T-cell (primary cell): ENCODE results near the gene ZNF362. TPM values are rescaled to one million over a fixed set of nuclear protein-coding genes. Genes with fewer than 3 reads are reported as not detected.

ENCODE experiments used
- ATAC-seq, 4 experiments: fragments of 200-7000 bp in 3 of 4; fragments of 150-1000 bp in 1 of 4; cut with Tn5 transposase; replicated peaks in 1 of 4; 1 replicate in 3 of 4; 2 replicates in 1 of 4; pipeline ENCODE4 v1.10.0; 2021; ENCODE audit warnings: moderate library complexity in 3 of 4, mild to moderate bottlenecking in 2 of 4, moderate number of reproducible peaks in 1 of 4
- CTCF ChIA-PET, 2 donors: fragments of 300-600 bp; sonication (Branson Sonifier 250); formaldehyde crosslinking; loops; one replicate each; lab custom pipeline; 2022; ENCODE audit warnings: antibody characterized with exemption in 2 of 2; lab: Charles Lee
- POLR2A ChIA-PET, 2 donors: fragments of 300-600 bp; sonication (Branson Sonifier 250); formaldehyde crosslinking; loops; one replicate each; lab custom pipeline; 2022; ENCODE audit warnings: antibody characterized with exemption in 2 of 2; lab: Charles Lee
- DNase-seq, 35 experiments: peaks; one replicate each; pipeline versions ENCODE4 v3.0.0 to v3.0.0-alpha.2; 2013 to 2023
- H3K27ac ChIP-seq: one replicate; pipeline ENCODE4 v1.5.1; 2013; ENCODE audit warnings: low read length
- H3K27me3 ChIP-seq, 2 experiments: replicated peaks in 1 of 2; 1 replicate in 1 of 2; 2 replicates in 1 of 2; pipeline versions ENCODE4 v1.6.1 to v1.7.0; 2013; ENCODE audit warnings: low read length in 1 of 2, mixed read lengths in 1 of 2; ENCODE audit not compliant: control insufficient read depth in 2 of 2, insufficient read depth in 2 of 2; ENCODE audit errors: extremely low read depth in 1 of 2
- H3K36me3 ChIP-seq, 2 donors: 1 replicate in 1 of 2; 2 replicates in 1 of 2; pipeline versions ENCODE4 v1.6.1 to v1.7.0; 2013; ENCODE audit warnings: low read length in 1 of 2; ENCODE audit not compliant: control insufficient read depth in 2 of 2, insufficient read depth in 1 of 2; ENCODE audit errors: extremely low read depth in 1 of 2
- H3K4me1 ChIP-seq, 2 experiments: 1 replicate in 1 of 2; 2 replicates in 1 of 2; pipeline versions ENCODE4 v1.6.1 to v1.7.0; 2013; ENCODE audit warnings: low read length in 2 of 2, mixed read lengths in 1 of 2; ENCODE audit not compliant: insufficient read depth in 2 of 2, control insufficient read depth in 1 of 2; ENCODE audit errors: extremely low read depth in 1 of 2
- H3K4me3 ChIP-seq, 2 donors: 1 replicate in 1 of 2; 2 replicates in 1 of 2; pipeline versions ENCODE4 v1.5.1 to v1.7.0; 2013; ENCODE audit warnings: mild to moderate bottlenecking in 2 of 2, low read length in 1 of 2, moderate library complexity in 1 of 2; ENCODE audit not compliant: control insufficient read depth in 1 of 2; ENCODE audit errors: extremely low read depth in 1 of 2
- H3K9me3 ChIP-seq: 2 replicates; pipeline ENCODE4 v1.7.0; 2013
- H3K27ac Mint-ChIP-seq, 2 donors: one replicate each; pipeline ENCODE4 v1.8.0; 2020 to 2021; ENCODE audit warnings: mild to moderate bottlenecking in 2 of 2, mixed read lengths in 2 of 2
- H3K27me3 Mint-ChIP-seq, 2 donors: one replicate each; pipeline ENCODE4 v1.8.0; 2021 to 2022; ENCODE audit warnings: mixed read lengths in 2 of 2
- H3K36me3 Mint-ChIP-seq: one replicate; pipeline ENCODE4 v1.8.0; 2021; ENCODE audit warnings: mixed read lengths
- H3K4me1 Mint-ChIP-seq, 3 donors: one replicate each; pipeline ENCODE4 v1.8.0; 2020 to 2022; ENCODE audit warnings: mixed read lengths in 3 of 3, mild to moderate bottlenecking in 1 of 3
- H3K4me3 Mint-ChIP-seq, 3 donors: one replicate each; pipeline ENCODE4 v1.8.0; 2020 to 2022; ENCODE audit warnings: mild to moderate bottlenecking in 3 of 3, mixed read lengths in 3 of 3, moderate library complexity in 3 of 3
- H3K9me3 Mint-ChIP-seq, 3 donors: one replicate each; pipeline ENCODE4 v1.8.0; 2020 to 2022; ENCODE audit warnings: mixed read lengths in 3 of 3
- WGBS: methylation state at CpG from one replicate; pipeline ENCODE4 v1.1.5; 2013; ENCODE audit warnings: missing lambda C conversion rate; ENCODE audit not compliant: insufficient coverage; 5-methylcytosine and 5-hydroxymethylcytosine counted together
- total RNA-seq, 35 experiments: library from RNA in 6 of 35; stranded (reverse) in 6 of 35; fragments of 120-200 nt in 1 of 35; gene quantifications; one replicate each; pipeline versions ENCODE4 v1.2.1 to v1.2.4 and lab custom pipeline; 2013 to 2026

Gene ZNF362
- total RNA-seq, 5 donors from 2014 or later (not counting 1 experiment from before 2014, with no cell fraction given): 22.9 to 31.4 (median 24.5) TPM

GRCh38 chr1:33281554-33282303 lies 25.4 kb downstream of the ZNF362 start:
- no peak overlapping the region for H3K27ac ChIP-seq
- no peaks in the 10 kb centered on the region for H3K9me3 ChIP-seq
- no peak overlapping the region for H3K4me3 ChIP-seq
- ChIA-PET POLR2A (no interaction called here), CTCF (interaction anchor here in 1 of 2 donors (0.6 kb wide), 1 partner anchor 17 kb away, joined by 7 read pairs; no protein-coding TSS in a partner anchor)
- Mint-ChIP-seq H3K9me3 (no peaks in the 10 kb centered on the region), H3K4me1 (no peaks in the 10 kb centered on the region), H3K4me3 (no peak overlapping the region), H3K36me3 (peaks cover 45% of the 10 kb centered on the region), H3K27me3 (no peaks in the 10 kb centered on the region), H3K27ac (no peak overlapping the region)
- DNase-seq (peak in 1 of 35 experiments; percentile 11), ATAC-seq (no peak)
- H3K36me3 ChIP-seq: peaks cover 13 to 57% of the 10 kb centered on the region in 2 donors
- WGBS: 95% methylated on average over 14 of the region's 17 CpGs
- H3K27me3 ChIP-seq: no peaks in the 10 kb centered on the region
- no peaks in the 10 kb centered on the region for H3K4me1 ChIP-seq

GRCh38 chr1:33282791-33283190 lies 26.5 kb downstream of the ZNF362 start:
- Histone ChIP-seq H3K27me3 (no peaks in the 10 kb centered on the region), H3K9me3 (no peaks in the 10 kb centered on the region), H3K4me3 (no peak overlapping the region), H3K4me1 (no peaks in the 10 kb centered on the region), H3K36me3 (peaks cover 15 to 52% of the 10 kb centered on the region in 2 donors), H3K27ac (no peak overlapping the region)
- ATAC-seq: no peak
- H3K36me3 Mint-ChIP-seq: peaks cover 41% of the 10 kb centered on the region
- ChIA-PET POLR2A (no interaction called here), CTCF (no interaction called here)
- no peak overlapping the region for H3K4me3 Mint-ChIP-seq
- H3K9me3 Mint-ChIP-seq: no peaks in the 10 kb centered on the region
- H3K4me1 Mint-ChIP-seq: no peaks in the 10 kb centered on the region
- no peak overlapping the region for H3K27ac Mint-ChIP-seq
- H3K27me3 Mint-ChIP-seq: no peaks in the 10 kb centered on the region
- no peak for DNase-seq
- no CpG with 5 or more reads among the region's 3 CpGs for WGBS

GRCh38 chr1:33284049-33284448 lies 27.8 kb downstream of the ZNF362 start:
- ATAC-seq (no peak), DNase-seq (no peak)
- H3K27me3 ChIP-seq: no peaks in the 10 kb centered on the region
- H3K9me3 ChIP-seq: no peaks in the 10 kb centered on the region
- peaks cover 20 to 50% of the 10 kb centered on the region in 2 donors for H3K36me3 ChIP-seq
- CTCF ChIA-PET: no interaction called here
- POLR2A ChIA-PET: no interaction called here
- Mint-ChIP-seq H3K36me3 (peaks cover 45% of the 10 kb centered on the region), H3K4me3 (no peak overlapping the region), H3K4me1 (peaks cover 0 to 3% (median 0%) of the 10 kb centered on the region in 3 donors), H3K27ac (no peak overlapping the region), H3K27me3 (no peaks in the 10 kb centered on the region), H3K9me3 (no peaks in the 10 kb centered on the region)
- no peak overlapping the region for H3K27ac ChIP-seq
- 92% methylated on average over 3 of the region's 6 CpGs for WGBS
- H3K4me1 ChIP-seq: no peaks in the 10 kb centered on the region
- no peak overlapping the region for H3K4me3 ChIP-seq

GRCh38 chr1:33286451-33287185 lies 30.3 kb downstream of the ZNF362 start:
- peaks cover 0 to 5% (median 0%) of the 10 kb centered on the region in 3 donors for H3K4me1 Mint-ChIP-seq
- H3K27me3 ChIP-seq: no peaks in the 10 kb centered on the region
- CTCF ChIA-PET: interaction anchor here in 1 of 2 donors (0.7 kb wide), 1 partner anchor 52 kb away, joined by 3 read pairs; no protein-coding TSS in a partner anchor
- H3K36me3 Mint-ChIP-seq: peaks cover 44% of the 10 kb centered on the region
- peak overlapping the region in 1 of 2 donors; percentile 7 for H3K27ac Mint-ChIP-seq
- no peaks in the 10 kb centered on the region for H3K4me1 ChIP-seq
- H3K4me3 Mint-ChIP-seq: no peak overlapping the region
- POLR2A ChIA-PET: no interaction called here
- H3K9me3 Mint-ChIP-seq: no peaks in the 10 kb centered on the region
- no peak for DNase-seq
- 100% methylated on average over 2 of the region's 8 CpGs for WGBS
- no peaks in the 10 kb centered on the region for H3K9me3 ChIP-seq
- no peak overlapping the region for H3K4me3 ChIP-seq
- H3K27me3 Mint-ChIP-seq: no peaks in the 10 kb centered on the region
- H3K36me3 ChIP-seq: peaks cover 15 to 35% of the 10 kb centered on the region in 2 donors
- ATAC-seq: no peak
- H3K27ac ChIP-seq: no peak overlapping the region

- peaks cover 12 to 29% of the 10 kb centered on the region in 2 donors for H3K36me3 ChIP-seq
- ChIA-PET CTCF (no interaction called here), POLR2A (no interaction called here)
- WGBS: no CpG with 5 or more reads among the region's 2 CpGs
- no peak overlapping the region for H3K27ac Mint-ChIP-seq
- peaks cover 0 to 6% (median 0%) of the 10 kb centered on the region in 3 donors for H3K4me1 Mint-ChIP-seq
- H3K9me3 Mint-ChIP-seq: no peaks in the 10 kb centered on the region
- no peaks in the 10 kb centered on the region for H3K4me1 ChIP-seq
- no peak overlapping the region for H3K4me3 Mint-ChIP-seq
- no peaks in the 10 kb centered on the region for H3K27me3 ChIP-seq
- peaks cover 37% of the 10 kb centered on the region for H3K36me3 Mint-ChIP-seq
- DNase-seq (no peak), ATAC-seq (no peak)
- no peak overlapping the region for H3K27ac ChIP-seq
- H3K4me3 ChIP-seq: no peak overlapping the region
- H3K27me3 Mint-ChIP-seq: no peaks in the 10 kb centered on the region
- no peaks in the 10 kb centered on the region for H3K9me3 ChIP-seq
Measured at GRCh38 chr1:33287317-33287716, 31.0 kb downstream of the ZNF362 start.

- Histone ChIP-seq H3K27ac (no peak overlapping the region), H3K4me1 (no peaks in the 10 kb centered on the region), H3K36me3 (peaks cover 17 to 30% of the 10 kb centered on the region in 2 donors), H3K4me3 (no peak overlapping the region), H3K9me3 (no peaks in the 10 kb centered on the region), H3K27me3 (no peaks in the 10 kb centered on the region)
- ATAC-seq (no peak), DNase-seq (peak in 1 of 35 experiments; percentile 9)
- Mint-ChIP-seq H3K9me3 (no peaks in the 10 kb centered on the region), H3K36me3 (peaks cover 35% of the 10 kb centered on the region), H3K27ac (no peak overlapping the region), H3K4me3 (no peak overlapping the region), H3K27me3 (no peaks in the 10 kb centered on the region), H3K4me1 (peaks cover 0 to 13% (median 4%) of the 10 kb centered on the region in 3 donors)
- CTCF ChIA-PET: interaction anchor here (0.6 kb wide), 2 partner anchors 80 to 99 kb away, joined by 3 read pairs; no protein-coding TSS in a partner anchor
- POLR2A ChIA-PET: interaction anchor here in 1 of 2 donors (0.6 kb wide), 1 partner anchor 1542 kb away, joined by 3 read pairs; no protein-coding TSS in a partner anchor
- WGBS: 98% methylated on average over 13 of the region's 16 CpGs
Measured at GRCh38 chr1:33288976-33289857, 32.9 kb downstream of the ZNF362 start.
